DND-41 (cell line): ENCODE results near the gene CARNS1.

Experiments
- CTCF ChIP-seq: IDR thresholded peaks from 2 replicates; pipeline ENCODE4 v1.5.1; 2012; ENCODE audit warnings: borderline replicate concordance, low read length, moderate library complexity, mild to moderate bottlenecking; ENCODE audit not compliant: poor library complexity, severe bottlenecking; ENCODE audit errors: extremely low read depth
- EZH2 ChIP-seq: IDR thresholded peaks from 3 replicates; pipeline ENCODE4 v1.6.1; 2012; ENCODE audit warnings: borderline replicate concordance, low read depth, mild to moderate bottlenecking, moderate library complexity, low read length, inconsistent platforms; ENCODE audit not compliant: severe bottlenecking

GRCh38 chr11:67376063-67376820, 39.2 kb upstream of the CARNS1 start:
- no peak for TF ChIP-seq EZH2
- no peak for TF ChIP-seq CTCF
